Activated CD8-positive, alpha-beta T cell treated with anti-CD3 and anti-CD28 coated beads, Interleukin-2, amount 10 ng/mL, durations not matched to agents 7 days and 5 days (primary cell): ENCODE data around the gene GSPT1. TPM values are rescaled to one million over a fixed set of nuclear protein-coding genes. Genes with fewer than 3 reads are reported as not detected.
A peak's percentile ranks its signal among the peaks of the same experiment; 100 is the strongest.

Experiments
- ATAC-seq: fragments of 150-1000 bp; cut with Tn5 transposase; one replicate; pipeline ENCODE4 v1.10.0; 2021; ENCODE audit warnings: moderate library complexity
- CTCF ChIA-PET: fragments of 350-600 bp; sonication (Branson Sonifier 250); formaldehyde crosslinking; loops from one replicate; lab custom pipeline; 2021; ENCODE audit warnings: antibody characterized with exemption; lab: Charles Lee
- POLR2A ChIA-PET: fragments of 350-600 bp; sonication (Branson Sonifier 250); formaldehyde crosslinking; loops from one replicate; lab custom pipeline; 2021; ENCODE audit warnings: antibody characterized with exemption; lab: Charles Lee
- DNase-seq: peaks from one replicate; pipeline ENCODE4 v3.0.0-alpha.2; 2020
- H3K27ac Mint-ChIP-seq: one replicate; pipeline ENCODE4 v1.8.0; 2021; ENCODE audit warnings: mild to moderate bottlenecking, mixed read lengths
- H3K27me3 Mint-ChIP-seq: one replicate; pipeline ENCODE4 v1.8.0; 2021; ENCODE audit warnings: low read depth, mixed read lengths
- H3K36me3 Mint-ChIP-seq: one replicate; pipeline ENCODE4 v1.8.0; 2021; ENCODE audit warnings: low read depth, mixed read lengths
- H3K4me1 Mint-ChIP-seq: one replicate; pipeline ENCODE4 v1.8.0; 2021; ENCODE audit warnings: low read depth, mixed read lengths
- H3K4me3 Mint-ChIP-seq: one replicate; pipeline ENCODE4 v1.8.0; 2021; ENCODE audit warnings: mild to moderate bottlenecking, mixed read lengths
- H3K9me3 Mint-ChIP-seq: one replicate; pipeline ENCODE4 v1.8.0; 2022; ENCODE audit warnings: mixed read lengths; ENCODE audit not compliant: insufficient read depth
- total RNA-seq, 2 experiments: library from RNA; stranded (reverse); gene quantifications; one replicate each; pipeline ENCODE4 v1.2.3, GENCODE V29; 2021

Gene GSPT1
- total RNA-seq, 2 experiments from 2014 or later = 110 to 114 TPM

DNA sequence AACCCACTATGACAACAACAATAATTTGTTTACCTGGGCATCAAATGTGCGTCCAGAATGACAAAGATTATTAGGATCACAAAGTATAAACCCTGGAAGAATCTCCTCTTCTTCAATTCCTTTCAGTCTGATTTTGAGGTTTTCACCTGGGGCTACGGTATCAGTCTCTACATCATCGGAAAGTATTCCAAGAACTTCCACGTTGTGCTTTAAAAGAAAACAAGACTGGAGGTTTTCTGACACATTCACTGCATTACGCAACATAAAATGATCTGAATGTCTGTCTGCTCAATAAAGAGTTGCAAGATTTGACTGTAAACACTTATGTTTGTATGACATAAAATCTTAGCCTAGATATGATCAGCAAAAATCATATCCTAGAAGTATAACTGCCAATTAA lies 38.4 kb downstream of the GSPT1 start:
- H3K4me3 Mint-ChIP-seq = no peak overlapping the region
- H3K27me3 Mint-ChIP-seq = no peaks in the 10 kb centered on the region
- CTCF ChIA-PET = interaction anchor here (1.4 kb wide), 1 partner anchor 9 kb away, joined by 3 read pairs; no protein-coding TSS in a partner anchor
- ATAC-seq = no peak
- no peak overlapping the region for H3K27ac Mint-ChIP-seq
- no peaks in the 10 kb centered on the region for H3K9me3 Mint-ChIP-seq
- H3K36me3 Mint-ChIP-seq = peaks cover 52% of the 10 kb centered on the region
- DNase-seq = no peak
- H3K4me1 Mint-ChIP-seq = no peaks in the 10 kb centered on the region
- POLR2A ChIA-PET = no interaction called here

DNA sequence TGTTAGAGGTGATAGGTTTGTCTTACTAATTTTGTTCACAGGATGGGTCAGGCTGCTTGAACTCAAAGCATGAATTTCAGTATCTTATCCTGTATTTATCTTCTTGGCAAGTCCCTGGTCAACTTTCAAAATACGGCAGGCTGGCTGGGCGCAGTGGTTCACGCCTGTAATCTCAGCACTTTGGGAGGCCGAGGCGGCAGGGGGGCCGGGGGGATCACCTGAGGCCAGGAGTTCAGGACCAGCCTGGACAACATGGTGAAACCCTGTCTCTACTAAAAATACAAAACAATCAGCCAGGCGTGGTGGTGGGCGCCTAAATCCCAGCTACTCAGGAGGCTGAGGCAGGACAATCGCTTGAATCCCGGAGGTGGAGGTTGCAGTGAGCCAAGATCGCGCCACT lies 39.5 kb downstream of the GSPT1 start:
- Mint-ChIP-seq H3K4me1 (no peaks in the 10 kb centered on the region), H3K36me3 (peaks cover 54% of the 10 kb centered on the region), H3K9me3 (no peaks in the 10 kb centered on the region), H3K27ac (no peak overlapping the region), H3K27me3 (no peaks in the 10 kb centered on the region), H3K4me3 (no peak overlapping the region)
- DNase-seq (no peak), ATAC-seq (no peak)
- ChIA-PET POLR2A (no interaction called here), CTCF (interaction anchor here (1.4 kb wide), 1 partner anchor 8 kb away, joined by 3 read pairs; no protein-coding TSS in a partner anchor)

DNA sequence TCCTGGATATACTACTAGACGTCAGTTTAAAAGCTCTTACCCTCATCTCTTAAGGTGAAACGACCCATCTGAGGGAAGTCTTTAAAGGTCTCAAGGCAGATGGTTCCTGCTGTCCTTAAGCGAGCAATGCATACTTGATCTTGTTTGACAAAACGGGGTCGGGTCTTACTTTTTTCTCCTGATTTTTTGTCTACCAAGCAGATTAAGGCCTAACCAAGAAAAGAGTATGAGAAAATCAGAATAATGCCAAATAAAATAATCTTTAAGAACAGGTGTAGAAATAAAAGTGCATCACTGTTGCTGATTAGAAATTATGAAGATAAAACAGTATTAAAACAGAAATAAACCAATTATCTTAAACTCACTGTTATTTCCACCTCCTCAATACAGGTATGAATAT lies 40.0 kb downstream of the GSPT1 start:
- Mint-ChIP-seq H3K4me3 (no peak overlapping the region), H3K4me1 (no peaks in the 10 kb centered on the region), H3K9me3 (no peaks in the 10 kb centered on the region), H3K27me3 (no peaks in the 10 kb centered on the region), H3K36me3 (peaks cover 54% of the 10 kb centered on the region), H3K27ac (no peak overlapping the region)
- DNase-seq (no peak), ATAC-seq (no peak)
- POLR2A ChIA-PET = no interaction called here
- CTCF ChIA-PET = interaction anchor here (1.9 kb wide), 1 partner anchor 9 kb away, joined by 5 read pairs; no protein-coding TSS in a partner anchor

DNA sequence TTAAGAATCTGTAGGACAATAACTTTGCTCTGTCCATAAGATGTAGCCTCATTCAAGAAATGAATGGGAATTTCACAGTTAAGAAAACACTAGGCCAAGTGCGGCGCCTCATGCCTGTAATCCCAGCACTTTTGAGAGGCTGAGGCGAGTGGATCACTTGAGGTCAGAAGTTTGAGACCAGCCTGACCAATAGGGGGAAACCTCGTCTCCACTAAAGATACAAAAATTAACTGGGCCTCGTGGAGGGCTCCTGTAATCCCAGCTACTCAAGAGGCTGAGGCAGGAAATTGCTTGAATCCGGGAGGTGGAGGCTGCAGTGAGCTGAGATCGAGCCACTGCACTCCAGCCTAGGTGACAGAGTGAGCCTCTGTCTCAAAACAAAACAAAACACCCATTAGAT lies 44.6 kb downstream of the GSPT1 start:
- Mint-ChIP-seq H3K9me3 (no peaks in the 10 kb centered on the region), H3K4me1 (no peaks in the 10 kb centered on the region), H3K36me3 (peaks cover 47% of the 10 kb centered on the region), H3K27ac (no peak overlapping the region), H3K27me3 (no peaks in the 10 kb centered on the region), H3K4me3 (no peak overlapping the region)
- DNase-seq (no peak), ATAC-seq (no peak)
- ChIA-PET CTCF (interaction anchor here (1.1 kb wide), 1 partner anchor 339 kb away, joined by 3 read pairs; no protein-coding TSS in a partner anchor), POLR2A (no interaction called here)

DNA sequence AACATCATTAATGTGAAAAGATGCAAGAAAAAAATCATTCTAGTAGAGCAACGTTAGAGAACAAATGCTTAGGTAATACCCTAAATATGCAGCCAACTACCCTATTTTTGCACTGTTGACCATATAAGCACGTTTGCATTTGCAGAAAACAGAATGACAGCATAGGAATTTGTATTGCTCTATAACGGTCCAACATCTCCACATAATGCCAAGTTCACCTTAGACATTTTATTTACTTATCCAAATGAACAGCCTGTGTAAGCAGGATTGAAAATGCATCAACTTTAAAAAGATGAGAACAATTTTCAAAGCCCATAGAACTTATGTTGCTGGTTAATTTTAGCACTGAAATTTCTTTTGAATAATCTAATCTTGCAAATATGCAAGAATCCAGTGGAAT lies 45.4 kb downstream of the GSPT1 start:
- no peaks in the 10 kb centered on the region for H3K27me3 Mint-ChIP-seq
- no peak for ATAC-seq
- no peaks in the 10 kb centered on the region for H3K4me1 Mint-ChIP-seq
- ChIA-PET POLR2A (no interaction called here), CTCF (no interaction called here)
- no peak for DNase-seq
- no peak overlapping the region for H3K27ac Mint-ChIP-seq
- no peak overlapping the region for H3K4me3 Mint-ChIP-seq
- H3K9me3 Mint-ChIP-seq = no peaks in the 10 kb centered on the region
- H3K36me3 Mint-ChIP-seq = peaks cover 39% of the 10 kb centered on the region

DNA sequence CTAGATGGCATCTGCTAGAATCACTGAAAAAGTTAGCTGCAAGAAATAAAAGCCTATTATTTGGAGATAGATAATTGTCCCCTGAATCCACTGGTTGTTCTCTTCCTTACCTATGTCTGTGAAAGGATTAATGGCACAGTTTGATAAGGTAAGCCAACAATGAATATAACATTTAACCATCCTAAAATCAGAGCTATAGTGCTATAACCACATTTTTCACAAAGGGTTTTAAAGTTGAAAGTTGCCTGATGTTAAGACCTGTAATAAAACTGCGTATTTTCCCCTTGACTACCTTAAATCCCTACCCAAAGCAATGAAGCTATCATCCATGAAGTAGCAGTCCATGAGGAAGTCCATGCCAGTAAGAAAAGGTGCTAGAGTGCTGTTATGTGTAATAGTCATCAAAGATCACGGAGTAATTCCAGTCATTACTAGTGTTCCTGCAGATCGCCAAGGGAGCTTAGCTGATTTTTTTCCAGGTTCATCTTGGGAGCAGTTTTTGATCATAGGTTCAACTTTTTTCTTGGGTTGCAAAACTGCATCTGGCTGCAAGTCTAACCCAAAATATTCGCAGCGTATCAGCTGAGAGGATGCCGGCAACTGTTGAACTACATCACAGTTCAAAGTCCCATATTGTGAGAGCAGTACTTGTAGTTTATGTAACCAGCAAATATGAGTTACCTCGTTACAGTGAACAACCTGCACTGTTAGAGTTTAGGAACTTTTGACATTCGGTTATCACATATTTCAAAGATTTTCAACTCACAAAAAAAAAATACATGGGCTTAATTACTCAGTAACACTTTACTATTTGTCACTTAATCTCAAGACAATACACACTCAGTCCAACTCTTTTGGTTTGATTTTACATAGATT lies 46.2 kb downstream of the GSPT1 start:
- CTCF ChIA-PET = interaction anchor here (1.0 to 1.4 kb wide), 3 partner anchors 7 to 198 kb away, joined by 3 to 4 read pairs (median 3); no protein-coding TSS in a partner anchor
- Mint-ChIP-seq H3K27me3 (no peaks in the 10 kb centered on the region), H3K9me3 (no peaks in the 10 kb centered on the region), H3K27ac (no peak overlapping the region), H3K36me3 (peaks cover 33% of the 10 kb centered on the region), H3K4me1 (no peaks in the 10 kb centered on the region), H3K4me3 (no peak overlapping the region)
- no peak for DNase-seq
- POLR2A ChIA-PET = no interaction called here
- no peak for ATAC-seq

DNA sequence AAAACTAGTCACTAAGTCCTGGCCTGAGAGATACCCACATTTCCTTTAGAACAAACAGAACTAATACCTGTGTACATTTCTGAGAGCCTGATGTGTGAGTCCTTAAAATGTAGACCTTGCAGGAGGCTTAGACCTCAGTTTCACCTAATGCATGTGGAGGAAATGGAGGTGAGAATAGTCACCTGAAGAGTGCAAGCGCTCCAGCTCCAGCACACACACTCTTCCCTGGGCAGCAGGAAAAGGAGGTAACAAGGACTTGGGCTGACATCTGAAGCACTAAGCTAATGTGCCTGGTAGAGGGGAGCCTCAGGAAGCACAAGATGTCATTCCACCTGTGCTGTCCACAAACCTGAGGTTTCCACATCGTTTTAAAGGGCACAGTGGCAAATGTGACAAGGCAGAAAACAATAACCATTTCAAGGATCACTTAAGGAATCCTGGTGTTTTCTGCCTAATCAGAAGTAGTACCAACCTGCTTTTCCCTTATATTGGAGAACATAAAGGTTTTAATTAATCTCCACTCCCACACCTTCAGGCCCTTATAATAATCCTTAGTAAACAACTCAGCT lies 47.3 kb downstream of the GSPT1 start:
- Mint-ChIP-seq H3K9me3 (no peaks in the 10 kb centered on the region), H3K4me1 (no peaks in the 10 kb centered on the region), H3K27me3 (no peaks in the 10 kb centered on the region), H3K4me3 (no peak overlapping the region), H3K27ac (no peak overlapping the region), H3K36me3 (peaks cover 27% of the 10 kb centered on the region)
- ChIA-PET POLR2A (no interaction called here), CTCF (interaction anchor here (1.0 to 1.4 kb wide), 4 partner anchors 8 to 199 kb away, joined by 3 to 4 read pairs (median 3); no protein-coding TSS in a partner anchor)
- ATAC-seq = no peak
- no peak for DNase-seq

DNA sequence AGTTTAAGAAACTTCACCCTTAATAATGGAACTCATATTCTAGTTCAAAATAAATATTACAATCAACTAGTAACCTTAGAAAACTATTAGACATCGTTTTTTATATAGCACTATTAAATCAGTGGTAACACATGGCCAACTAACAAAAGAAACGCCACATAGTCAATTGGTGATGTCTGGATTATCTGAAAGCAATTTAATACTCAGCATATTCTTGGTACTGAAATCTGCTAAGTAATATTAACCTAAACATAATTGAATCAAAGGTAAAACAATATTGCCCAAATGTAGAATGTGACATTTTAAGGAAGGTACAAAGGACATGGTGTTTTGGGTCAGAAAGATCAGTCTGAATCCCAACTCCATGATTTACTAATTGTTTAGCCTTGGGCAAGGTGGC lies 53.3 kb downstream of the GSPT1 start:
- ATAC-seq (no peak), DNase-seq (no peak)
- Mint-ChIP-seq H3K27me3 (no peaks in the 10 kb centered on the region), H3K36me3 (peaks cover 6% of the 10 kb centered on the region), H3K27ac (no peak overlapping the region), H3K4me3 (no peak overlapping the region), H3K9me3 (no peaks in the 10 kb centered on the region), H3K4me1 (no peaks in the 10 kb centered on the region)
- ChIA-PET CTCF (no interaction called here), POLR2A (no interaction called here)

DNA sequence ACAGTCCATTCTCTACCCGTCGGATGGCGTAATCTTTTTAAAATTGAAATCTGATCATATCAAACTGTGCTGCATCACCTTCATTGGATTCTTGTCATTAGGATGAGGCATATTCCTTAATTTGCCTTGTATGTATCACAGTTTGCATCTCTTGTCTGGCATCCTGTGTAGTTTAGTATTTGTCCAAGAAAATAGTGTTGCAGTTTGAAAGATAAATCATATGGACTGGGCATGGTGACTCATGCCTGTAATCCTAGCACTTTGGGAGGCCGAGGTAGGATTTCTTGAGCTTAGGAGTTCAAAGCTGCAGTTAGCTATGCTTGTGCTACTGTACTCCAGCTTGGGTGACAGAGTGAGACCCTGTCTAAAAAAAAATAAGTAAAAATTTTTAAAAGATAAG lies 58.6 kb downstream of the GSPT1 start:
- Mint-ChIP-seq H3K27me3 (no peaks in the 10 kb centered on the region), H3K9me3 (no peaks in the 10 kb centered on the region), H3K4me1 (peaks cover 21% of the 10 kb centered on the region), H3K27ac (no peak overlapping the region), H3K4me3 (no peak overlapping the region), H3K36me3 (peaks cover 21% of the 10 kb centered on the region)
- no peak for DNase-seq
- no peak for ATAC-seq
- ChIA-PET CTCF (interaction anchor here (1.0 kb wide), 1 partner anchor 211 kb away, joined by 3 read pairs; no protein-coding TSS in a partner anchor), POLR2A (no interaction called here)

DNA sequence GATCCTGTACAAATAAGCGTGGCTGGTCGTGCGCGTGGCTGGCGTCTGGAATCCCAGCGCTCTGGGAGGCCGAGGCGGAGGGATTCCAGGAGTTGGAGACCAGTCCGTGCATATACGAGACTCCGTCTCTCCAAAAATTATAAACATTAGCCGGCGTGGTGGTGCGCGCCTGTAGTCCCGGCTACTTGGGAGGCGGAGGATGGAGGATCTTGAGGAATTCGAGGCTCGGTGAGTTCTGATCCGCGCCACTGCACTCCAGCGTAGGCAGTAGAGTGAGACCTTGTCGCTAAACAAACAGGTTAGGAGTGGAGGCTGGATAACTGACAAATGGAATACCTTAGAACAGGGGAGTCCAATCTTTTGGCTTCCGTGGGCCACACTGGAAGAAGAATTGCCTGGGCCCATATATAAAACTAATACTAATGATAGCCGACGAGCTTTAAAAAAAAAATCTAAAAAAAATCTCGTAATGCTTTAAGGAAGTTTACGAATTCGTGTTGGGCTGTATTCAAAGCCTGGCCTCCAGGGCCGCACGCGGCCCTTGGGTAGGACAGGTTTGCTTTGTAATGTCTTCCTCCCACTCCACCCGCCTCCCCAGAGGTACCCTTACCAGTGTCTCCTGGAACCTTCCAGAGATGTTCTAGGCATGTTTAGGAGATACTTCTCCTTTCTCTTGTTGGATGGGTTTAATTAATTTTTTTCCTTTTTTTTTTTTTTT lies 63.5 kb downstream of the GSPT1 start:
- DNase-seq (no peak), ATAC-seq (no peak)
- Mint-ChIP-seq H3K9me3 (no peaks in the 10 kb centered on the region), H3K36me3 (peaks cover 43% of the 10 kb centered on the region), H3K4me1 (peaks cover 41% of the 10 kb centered on the region), H3K4me3 (peak overlapping the region; percentile 100), H3K27ac (peak overlapping the region; percentile 97), H3K27me3 (no peaks in the 10 kb centered on the region)
- CTCF ChIA-PET = interaction anchor here (1.5 to 2.3 kb wide), 2 partner anchors 30 to 55 kb away, joined by 4 to 7 read pairs; partner anchors contain the start of gene ZC3H7A
- POLR2A ChIA-PET = interaction anchor here (1.2 to 2.2 kb wide), 3 partner anchors 55 to 75 kb away, joined by 3 to 9 read pairs (median 3); partner anchors contain the start of gene ZC3H7A

DNA sequence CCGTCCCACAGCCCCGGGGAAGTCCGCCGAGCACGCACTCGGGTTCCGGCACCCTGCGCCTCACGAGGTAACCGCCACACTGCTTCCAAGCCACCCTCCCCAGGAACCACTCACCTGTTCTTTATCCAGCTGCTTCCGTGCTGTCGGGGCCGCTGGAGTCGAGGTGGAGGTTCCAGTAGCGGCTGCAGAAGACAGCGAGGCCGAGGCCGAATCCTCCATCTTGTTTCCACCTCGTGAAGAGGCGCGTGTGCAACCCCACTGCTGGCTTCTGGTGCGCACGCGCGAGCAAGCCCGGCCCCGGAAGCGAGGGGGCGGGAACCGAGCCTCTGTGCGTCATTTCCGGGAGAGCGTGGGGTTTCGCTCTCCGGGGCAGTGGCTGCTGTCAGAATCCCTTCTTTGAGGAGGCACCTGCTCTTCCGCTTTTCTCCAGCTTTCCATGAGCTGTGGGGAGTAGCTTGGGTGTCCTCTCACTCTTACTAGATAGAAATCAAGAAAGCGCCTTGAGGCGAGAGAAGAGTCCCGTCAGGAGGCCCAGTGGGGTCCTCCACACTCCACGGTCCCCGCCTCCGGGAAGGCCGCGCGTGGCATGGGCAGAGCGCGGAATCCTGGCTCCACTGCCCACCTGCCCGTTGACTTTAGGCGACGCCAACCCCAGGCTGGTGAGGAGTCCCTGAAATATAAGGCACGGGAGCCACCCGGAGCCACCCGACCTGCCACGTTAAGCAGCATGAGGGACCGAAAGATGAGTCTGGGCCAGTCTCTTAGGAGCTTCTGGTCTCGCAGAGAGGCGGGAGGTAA lies 64.3 kb downstream of the GSPT1 start, which contains the start of gene RSL1D1:
Gene RSL1D1 (minus strand): TSS at position 249 of the 798 bp plus-strand sequence. CDS start 30 bp downstream, at position 219.
- Mint-ChIP-seq H3K27ac (peak within 1 kb of the TSS; percentile 97), H3K9me3 (no peaks in the 10 kb centered on the region), H3K4me3 (peak within 1 kb of the TSS; percentile 100), H3K27me3 (no peaks in the 10 kb centered on the region), H3K36me3 (peaks cover 44% of the 10 kb centered on the region), H3K4me1 (peaks cover 41% of the 10 kb centered on the region)
- ATAC-seq (peak; percentile 86), DNase-seq (peak; percentile 94)
- POLR2A ChIA-PET = interaction anchor here (0.7 to 2.2 kb wide), 8 partner anchors 54 to 233 kb away, joined by 3 to 9 read pairs (median 3); partner anchors contain the start of genes GSPT1, TXNDC11 and ZC3H7A
- CTCF ChIA-PET = interaction anchor here (1.5 to 2.3 kb wide), 2 partner anchors 31 to 55 kb away, joined by 4 to 7 read pairs; partner anchors contain the start of gene ZC3H7A
